NB4 (cell line): Measurements from ENCODE around the gene HEY2.

Source experiments
- CTCF ChIP-seq: IDR thresholded peaks from one replicate; pipeline ENCODE4 v1.5.1; 2012; ENCODE audit warnings: low read depth, low read length
- MAX ChIP-seq: IDR thresholded peaks from 2 replicates; pipeline ENCODE4 v1.6.1; 2011; ENCODE audit warnings: low read depth, low read length

GRCh38 chr6:125793863-125794262 is 44.4 kb downstream of the HEY2 start:
- TF ChIP-seq CTCF (no peak), MAX (no peak)
